Nephron progenitor cell (in vitro differentiated cells): Measurements from ENCODE around the gene CD300LF.

Source experiments
- DNase-seq: peaks from one replicate; pipeline ENCODE4 v3.0.0; 2021
- H3K27ac Mint-ChIP-seq: 2 replicates; pipeline ENCODE4 v1.8.0; 2021; ENCODE audit warnings: mild to moderate bottlenecking, moderate library complexity, mixed read lengths
- H3K27me3 Mint-ChIP-seq: 2 replicates; pipeline ENCODE4 v1.8.0; 2021; ENCODE audit warnings: mild to moderate bottlenecking, low read depth, mixed read lengths; ENCODE audit not compliant: poor library complexity
- H3K36me3 Mint-ChIP-seq: 2 replicates; pipeline ENCODE4 v1.8.0; 2021; ENCODE audit warnings: low read depth, mixed read lengths
- H3K4me1 Mint-ChIP-seq: 2 replicates; pipeline ENCODE4 v1.8.0; 2021; ENCODE audit warnings: mixed read lengths
- H3K4me3 Mint-ChIP-seq: 2 replicates; pipeline ENCODE4 v1.8.0; 2021; ENCODE audit warnings: mild to moderate bottlenecking, moderate library complexity, mixed read lengths
- H3K9me3 Mint-ChIP-seq: 2 replicates; pipeline ENCODE4 v1.8.0; 2021; ENCODE audit warnings: mild to moderate bottlenecking, moderate library complexity, mixed read lengths
- TF ChIP-seq, protein P1 (sequence below): fragments of 200-600 bp; sonication (generic); IDR thresholded peaks from 2 replicates; pipeline ENCODE4 v1.5.0; 2021; ENCODE audit warnings: antibody characterized with exemption

The CD300LF gene

DNA sequence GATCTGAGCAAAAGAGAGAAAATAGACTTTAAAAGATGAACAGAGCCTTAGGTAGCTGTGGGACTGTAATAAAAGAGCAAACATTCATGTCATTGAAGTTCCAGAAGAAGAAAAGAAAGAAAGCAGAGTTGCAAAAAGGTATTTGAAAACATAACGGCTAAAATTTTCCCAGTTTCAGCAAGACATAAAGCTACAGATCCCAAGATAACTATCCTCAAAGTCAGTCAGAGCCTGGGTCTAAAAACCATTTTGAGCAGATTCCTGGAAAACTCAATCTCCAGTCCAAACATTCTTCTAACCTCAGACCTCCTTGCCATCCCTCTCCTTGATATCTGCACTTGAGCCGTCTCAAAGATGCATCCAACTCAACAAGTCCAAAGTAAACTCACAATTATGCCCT lies 68.3 kb downstream of the CD300LF start:
- Mint-ChIP-seq H3K27ac (no peak overlapping the region), H3K9me3 (peaks cover 10% of the 10 kb centered on the region), H3K4me1 (peaks cover 12% of the 10 kb centered on the region), H3K36me3 (no peaks in the 10 kb centered on the region), H3K27me3 (peaks cover 72% of the 10 kb centered on the region), H3K4me3 (no peak overlapping the region)
- TF ChIP-seq, protein P1, sequence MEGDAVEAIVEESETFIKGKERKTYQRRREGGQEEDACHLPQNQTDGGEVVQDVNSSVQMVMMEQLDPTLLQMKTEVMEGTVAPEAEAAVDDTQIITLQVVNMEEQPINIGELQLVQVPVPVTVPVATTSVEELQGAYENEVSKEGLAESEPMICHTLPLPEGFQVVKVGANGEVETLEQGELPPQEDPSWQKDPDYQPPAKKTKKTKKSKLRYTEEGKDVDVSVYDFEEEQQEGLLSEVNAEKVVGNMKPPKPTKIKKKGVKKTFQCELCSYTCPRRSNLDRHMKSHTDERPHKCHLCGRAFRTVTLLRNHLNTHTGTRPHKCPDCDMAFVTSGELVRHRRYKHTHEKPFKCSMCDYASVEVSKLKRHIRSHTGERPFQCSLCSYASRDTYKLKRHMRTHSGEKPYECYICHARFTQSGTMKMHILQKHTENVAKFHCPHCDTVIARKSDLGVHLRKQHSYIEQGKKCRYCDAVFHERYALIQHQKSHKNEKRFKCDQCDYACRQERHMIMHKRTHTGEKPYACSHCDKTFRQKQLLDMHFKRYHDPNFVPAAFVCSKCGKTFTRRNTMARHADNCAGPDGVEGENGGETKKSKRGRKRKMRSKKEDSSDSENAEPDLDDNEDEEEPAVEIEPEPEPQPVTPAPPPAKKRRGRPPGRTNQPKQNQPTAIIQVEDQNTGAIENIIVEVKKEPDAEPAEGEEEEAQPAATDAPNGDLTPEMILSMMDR = no peak
- DNase-seq = no peak
